HEK293T (cell line): Measurements from ENCODE around the gene CACNA1E.

Experiments used
- BHLHE40 ChIP-seq: fragments of 450-650 bp; IDR thresholded peaks from 2 replicates; pipeline ENCODE4 v1.6.1; 2016; ENCODE audit warnings: mild to moderate bottlenecking, moderate library complexity, borderline replicate concordance
- ELF4 ChIP-seq: fragments of 450-650 bp; IDR thresholded peaks from 2 replicates; pipeline ENCODE4 v1.6.1; 2017; ENCODE audit warnings: antibody characterized with exemption
- FOXK2 ChIP-seq: fragments of 450-650 bp; IDR thresholded peaks from 2 replicates; pipeline ENCODE4 v1.6.1; 2016; ENCODE audit warnings: mild to moderate bottlenecking
- SP1 ChIP-seq: fragments of 450-650 bp; IDR thresholded peaks from 2 replicates; pipeline ENCODE4 v1.6.1; 2017
- TARDBP ChIP-seq: fragments of 450-650 bp; IDR thresholded peaks from 2 replicates; pipeline ENCODE4 v1.6.1; 2016
- ZNF384 ChIP-seq: fragments of 450-650 bp; IDR thresholded peaks from 2 replicates; pipeline ENCODE4 v1.6.1; 2016

GRCh38 chr1:181440510-181440909 lies 42.8 kb upstream of the CACNA1E start:
- no peak for TF ChIP-seq SP1
- TF ChIP-seq TARDBP: no peak
- no peak for TF ChIP-seq FOXK2
- TF ChIP-seq BHLHE40: no peak
- TF ChIP-seq ZNF384: no peak
- no peak for TF ChIP-seq ELF4
